Naive thymus-derived CD4-positive, alpha-beta T cell (primary cell): ENCODE results near the gene APEX1. TPM values are rescaled to one million over a fixed set of nuclear protein-coding genes. Genes with fewer than 3 reads are reported as not detected.
A peak's percentile ranks its signal among the peaks of the same experiment; 100 is the strongest.

ENCODE experiments used
- ATAC-seq: fragments of 150-1000 bp; cut with Tn5 transposase; 2 replicates; pipeline ENCODE4 v1.10.0; 2021; ENCODE audit warnings: mild to moderate bottlenecking, moderate library complexity
- CTCF ChIA-PET: fragments of 350-600 bp; sonication (Branson Sonifier 250); formaldehyde crosslinking; loops from one replicate; lab custom pipeline; 2021; ENCODE audit warnings: antibody characterized with exemption; lab: Charles Lee
- POLR2A ChIA-PET: fragments of 350-600 bp; sonication (Branson Sonifier 250); formaldehyde crosslinking; loops from one replicate; lab custom pipeline; 2021; ENCODE audit warnings: antibody characterized with exemption, inconsistent platforms; lab: Charles Lee
- DNase-seq, 9 donors: peaks; one replicate each; pipeline versions ENCODE4 v3.0.0 to v3.0.0-alpha.2; 2020 to 2022; ENCODE audit warnings: mixed read lengths in 1 of 9
- H3K27ac ChIP-seq: one replicate; pipeline ENCODE4 v1.7.0; 2013; ENCODE audit warnings: mild to moderate bottlenecking, low read depth, low read length, moderate library complexity
- H3K27me3 ChIP-seq, 2 donors: one replicate each; pipeline ENCODE4 v1.7.0; 2013; ENCODE audit warnings: low read length in 2 of 2, mild to moderate bottlenecking in 2 of 2, moderate library complexity in 2 of 2; ENCODE audit not compliant: control insufficient read depth in 2 of 2, insufficient read depth in 2 of 2
- H3K36me3 ChIP-seq, 3 experiments: 1 replicate in 2 of 3; 2 replicates in 1 of 3; pipeline ENCODE4 v1.7.0; 2013; ENCODE audit warnings: low read length in 3 of 3, mild to moderate bottlenecking in 3 of 3, moderate library complexity in 1 of 3; ENCODE audit not compliant: insufficient read depth in 3 of 3, control insufficient read depth in 2 of 3
- H3K4me1 ChIP-seq, 2 donors: one replicate each; pipeline ENCODE4 v1.7.0; 2013; ENCODE audit warnings: low read length in 2 of 2, mild to moderate bottlenecking in 2 of 2, moderate library complexity in 1 of 2; ENCODE audit not compliant: control insufficient read depth in 2 of 2, insufficient read depth in 2 of 2
- H3K4me3 ChIP-seq: 2 replicates; pipeline ENCODE4 v1.7.0; 2013; ENCODE audit warnings: mild to moderate bottlenecking, low read length
- H3K9me3 ChIP-seq, 3 experiments: 1 replicate in 2 of 3; 2 replicates in 1 of 3; pipeline ENCODE4 v1.7.0; 2013; ENCODE audit warnings: low read length in 3 of 3; ENCODE audit not compliant: control insufficient read depth in 2 of 3
- H3K27ac Mint-ChIP-seq, 9 donors: one replicate each; pipeline ENCODE4 v1.8.0; 2020 to 2022; ENCODE audit warnings: mixed read lengths in 9 of 9, mild to moderate bottlenecking in 8 of 9, moderate library complexity in 5 of 9, inconsistent platforms in 2 of 9
- H3K27me3 Mint-ChIP-seq, 5 donors: one replicate each; pipeline ENCODE4 v1.8.0; 2021 to 2022; ENCODE audit warnings: mixed read lengths in 5 of 5, mild to moderate bottlenecking in 1 of 5
- H3K36me3 Mint-ChIP-seq, 5 donors: one replicate each; pipeline ENCODE4 v1.8.0; 2020 to 2022; ENCODE audit warnings: mixed read lengths in 5 of 5, mild to moderate bottlenecking in 3 of 5, inconsistent platforms in 1 of 5
- H3K4me1 Mint-ChIP-seq, 7 donors: one replicate each; pipeline ENCODE4 v1.8.0; 2020 to 2022; ENCODE audit warnings: mixed read lengths in 7 of 7, mild to moderate bottlenecking in 3 of 7, inconsistent platforms in 1 of 7
- H3K4me3 Mint-ChIP-seq, 10 donors: one replicate each; pipeline ENCODE4 v1.8.0; 2020 to 2022; ENCODE audit warnings: mild to moderate bottlenecking in 10 of 10, mixed read lengths in 10 of 10, moderate library complexity in 6 of 10, inconsistent platforms in 2 of 10
- H3K9me3 Mint-ChIP-seq, 11 donors: one replicate each; pipeline ENCODE4 v1.8.0; 2020 to 2022; ENCODE audit warnings: mixed read lengths in 11 of 11, mild to moderate bottlenecking in 4 of 11, inconsistent platforms in 1 of 11, moderate library complexity in 1 of 11
- intact Hi-C, 2 donors: fragments of 100-400 bp; cut with micrococcal nuclease; formaldehyde crosslinking; loops; one replicate each; pipeline ENCODE4 v1.15.1; 2023
- polyA plus RNA-seq, 2 donors: library from polyadenylated mRNA; unstranded; fragments of 300-500 nt; fragmentation: Illumina TruSeq; gene quantifications; one replicate each; pipeline ENCODE4 v1.2.3, GENCODE V29; 2021
- total RNA-seq, 6 experiments: library from RNA in 5 of 6; stranded (reverse) in 5 of 6; gene quantifications; 1 replicate in 5 of 6; 2 replicates in 1 of 6; pipeline ENCODE4 v1.2.3 and lab custom pipeline; 2021 to 2026

Gene APEX1
- total and polyA plus RNA-seq, 7 experiments from 2014 or later, result 97.4 to 205 (median 135) TPM

GRCh38 chr14:20422886-20423285, 32.1 kb upstream of the APEX1 start:
- H3K4me3 ChIP-seq, result no peak overlapping the region
- ChIA-PET POLR2A (no interaction called here), CTCF (interaction anchor here (0.6 to 1.2 kb wide), 3 partner anchors 10 to 617 kb away, joined by 3 to 5 read pairs (median 3); no protein-coding TSS in a partner anchor)
- Mint-ChIP-seq H3K27ac (no peak overlapping the region), H3K36me3 (no peaks in the 10 kb centered on the region), H3K9me3 (no peaks in the 10 kb centered on the region), H3K4me1 (peaks cover 8 to 17% (median 9%) of the 10 kb centered on the region in 7 donors), H3K27me3 (no peaks in the 10 kb centered on the region), H3K4me3 (no peak overlapping the region)
- no peaks in the 10 kb centered on the region for H3K36me3 ChIP-seq
- DNase-seq (no peak), ATAC-seq (no peak)
- intact Hi-C loops, result no loop called here
- peaks cover 0 to 8% of the 10 kb centered on the region in 2 donors for H3K4me1 ChIP-seq
- no peaks in the 10 kb centered on the region for H3K27me3 ChIP-seq
- H3K27ac ChIP-seq, result no peak overlapping the region
- no peaks in the 10 kb centered on the region for H3K9me3 ChIP-seq

DNA sequence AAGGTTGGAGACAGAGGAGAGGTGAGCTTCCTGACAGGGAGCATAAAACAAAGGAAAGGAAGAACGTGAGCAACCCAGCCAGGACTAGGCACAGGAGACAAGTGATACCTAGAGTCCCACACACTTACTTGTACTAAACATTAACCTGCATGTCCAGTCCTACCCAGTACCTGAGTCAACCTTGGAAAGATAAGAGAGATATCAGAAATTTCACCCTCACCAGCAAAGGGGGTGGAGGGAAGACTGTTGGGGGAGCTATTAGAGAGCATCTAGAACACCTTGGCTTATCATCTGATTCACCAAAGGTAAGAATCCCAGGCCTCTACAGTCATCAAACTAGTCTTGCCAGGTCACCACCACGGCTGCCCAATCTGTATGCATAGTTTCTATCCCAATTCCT, 30.2 kb upstream of the APEX1 start:
- CTCF ChIA-PET, result interaction anchor here (0.6 to 1.9 kb wide), 2 partner anchors 9 to 212 kb away, joined by 3 to 6 read pairs; no protein-coding TSS in a partner anchor
- POLR2A ChIA-PET, result no interaction called here
- no peaks in the 10 kb centered on the region for H3K27me3 ChIP-seq
- H3K9me3 ChIP-seq, result no peaks in the 10 kb centered on the region
- ATAC-seq (no peak), DNase-seq (no peak)
- no peaks in the 10 kb centered on the region for H3K36me3 ChIP-seq
- peaks cover 0 to 27% of the 10 kb centered on the region in 2 donors for H3K4me1 ChIP-seq
- H3K27ac ChIP-seq, result no peak overlapping the region
- Mint-ChIP-seq H3K4me3 (no peak overlapping the region), H3K27ac (peak overlapping the region in 1 of 9 donors; percentile 65), H3K27me3 (no peaks in the 10 kb centered on the region), H3K36me3 (no peaks in the 10 kb centered on the region), H3K4me1 (peaks cover 17 to 36% (median 25%) of the 10 kb centered on the region in 7 donors), H3K9me3 (no peaks in the 10 kb centered on the region)
- intact Hi-C loops, result no loop called here
- no peak overlapping the region for H3K4me3 ChIP-seq

GRCh38 chr14:20427231-20428009, 27.6 kb upstream of the APEX1 start:
- DNase-seq (no peak), ATAC-seq (peak; percentile 64)
- H3K4me1 ChIP-seq, result peaks cover 0 to 30% of the 10 kb centered on the region in 2 donors

DNA sequence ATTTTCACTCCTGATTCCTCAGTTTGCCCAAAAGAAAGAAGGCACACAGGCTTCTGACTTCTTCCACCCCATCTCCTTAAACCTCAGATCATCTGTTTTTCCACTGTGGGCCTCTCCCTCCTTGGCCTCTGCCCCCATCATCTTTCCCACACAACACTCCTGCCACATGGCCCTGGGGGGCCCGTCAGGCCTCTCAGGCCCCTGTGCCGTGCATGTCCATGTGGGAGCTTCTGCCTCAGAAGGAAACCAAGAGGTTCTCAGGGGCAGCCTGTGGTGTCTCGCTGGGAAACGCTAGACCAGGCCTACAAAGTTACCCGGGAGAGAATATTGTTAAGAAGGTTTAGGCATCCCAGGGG, 27.0 kb upstream of the APEX1 start:
- no peaks in the 10 kb centered on the region for H3K9me3 ChIP-seq
- H3K27me3 ChIP-seq, result no peaks in the 10 kb centered on the region
- no peak overlapping the region for H3K4me3 ChIP-seq
- DNase-seq (no peak), ATAC-seq (no peak)
- peaks cover 0 to 30% of the 10 kb centered on the region in 2 donors for H3K4me1 ChIP-seq
- no peaks in the 10 kb centered on the region for H3K9me3 Mint-ChIP-seq
- no peaks in the 10 kb centered on the region for H3K36me3 Mint-ChIP-seq
- CTCF ChIA-PET, result no interaction called here
- intact Hi-C loops, result no loop called here
- peak overlapping the region; percentile 44 to 93 (median 81) for H3K27ac Mint-ChIP-seq
- no peak overlapping the region for H3K27ac ChIP-seq
- POLR2A ChIA-PET, result interaction anchor here (1.0 to 2.0 kb wide), 3 partner anchors 14 to 27 kb away, joined by 3 to 7 read pairs (median 4); partner anchors contain the start of genes APEX1 and OSGEP
- no peaks in the 10 kb centered on the region for H3K36me3 ChIP-seq
- H3K4me1 Mint-ChIP-seq, result peaks cover 17 to 40% (median 27%) of the 10 kb centered on the region in 7 donors
- no peaks in the 10 kb centered on the region for H3K27me3 Mint-ChIP-seq
- peak overlapping the region; percentile 29 to 73 (median 54) for H3K4me3 Mint-ChIP-seq

More at GRCh38 chr14:20427231-20428009, 27.6 kb upstream of the APEX1 start:
- POLR2A ChIA-PET, result no interaction called here
- intact Hi-C loops, result no loop called here
- H3K9me3 ChIP-seq, result no peaks in the 10 kb centered on the region
- H3K27ac ChIP-seq, result no peak overlapping the region
- Mint-ChIP-seq H3K4me1 (peaks cover 17 to 40% (median 27%) of the 10 kb centered on the region in 7 donors), H3K36me3 (no peaks in the 10 kb centered on the region), H3K9me3 (no peaks in the 10 kb centered on the region), H3K27ac (peak overlapping the region; percentile 44 to 93 (median 81)), H3K27me3 (no peaks in the 10 kb centered on the region), H3K4me3 (peak overlapping the region; percentile 29 to 73 (median 54))
- CTCF ChIA-PET, result interaction anchor here (0.7 kb wide), 1 partner anchor 265 kb away, joined by 3 read pairs; no protein-coding TSS in a partner anchor
- H3K4me3 ChIP-seq, result no peak overlapping the region
- H3K27me3 ChIP-seq, result no peaks in the 10 kb centered on the region
- no peaks in the 10 kb centered on the region for H3K36me3 ChIP-seq

DNA sequence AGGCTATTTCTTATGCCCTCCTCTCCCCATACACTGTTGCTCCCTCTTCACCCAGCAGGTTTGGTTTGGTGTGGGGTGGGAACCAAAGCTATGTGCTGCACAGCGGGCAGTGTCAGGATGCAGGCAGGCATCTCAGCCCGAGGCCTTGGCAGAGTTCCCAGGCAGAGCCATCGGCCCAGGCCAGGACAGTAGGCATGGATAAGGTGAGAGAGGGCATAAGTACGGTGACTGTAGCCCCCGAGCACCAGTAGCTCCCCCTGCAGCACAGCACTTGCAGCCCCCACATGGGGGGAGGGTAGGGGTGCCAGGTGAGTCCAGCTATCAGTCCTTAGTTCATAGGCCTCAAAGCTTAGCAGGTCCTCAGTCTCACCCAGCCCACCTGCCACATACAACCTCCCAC, 26.2 kb upstream of the APEX1 start:
- peaks cover 17 to 40% (median 27%) of the 10 kb centered on the region in 7 donors for H3K4me1 Mint-ChIP-seq
- H3K27ac Mint-ChIP-seq, result peak overlapping the region in 4 of 9 donors; percentile 5 to 81 (median 48)
- H3K9me3 ChIP-seq, result no peaks in the 10 kb centered on the region
- ChIA-PET POLR2A (interaction anchor here (0.5 to 2.0 kb wide), 6 partner anchors 13 to 33 kb away, joined by 3 to 7 read pairs (median 4); partner anchors contain the start of genes APEX1 and OSGEP), CTCF (no interaction called here)
- ATAC-seq, result no peak
- peak overlapping the region in 5 of 10 donors; percentile 12 to 73 (median 56) for H3K4me3 Mint-ChIP-seq
- H3K36me3 ChIP-seq, result no peaks in the 10 kb centered on the region
- no peak overlapping the region for H3K4me3 ChIP-seq
- H3K27ac ChIP-seq, result no peak overlapping the region
- no peaks in the 10 kb centered on the region for H3K27me3 Mint-ChIP-seq
- DNase-seq, result no peak
- H3K36me3 Mint-ChIP-seq, result no peaks in the 10 kb centered on the region
- H3K4me1 ChIP-seq, result peaks cover 0 to 30% of the 10 kb centered on the region in 2 donors
- intact Hi-C loops, result no loop called here
- H3K27me3 ChIP-seq, result no peaks in the 10 kb centered on the region
- H3K9me3 Mint-ChIP-seq, result no peaks in the 10 kb centered on the region

GRCh38 chr14:20429801-20430669, 25.0 kb upstream of the APEX1 start:
- POLR2A ChIA-PET, result interaction anchor here (0.8 to 2.0 kb wide), 5 partner anchors 9 to 183 kb away, joined by 3 to 7 read pairs (median 4); partner anchors contain the start of genes APEX1 and OSGEP
- Mint-ChIP-seq H3K36me3 (no peaks in the 10 kb centered on the region), H3K27me3 (no peaks in the 10 kb centered on the region), H3K9me3 (no peaks in the 10 kb centered on the region), H3K27ac (peak overlapping the region in 5 of 9 donors; percentile 7 to 79 (median 51)), H3K4me3 (peak overlapping the region in 5 of 10 donors; percentile 16 to 40 (median 30)), H3K4me1 (peaks cover 17 to 40% (median 27%) of the 10 kb centered on the region in 7 donors)
- ATAC-seq (peak; percentile 23), DNase-seq (peak in 1 of 9 donors; percentile 28)
- peaks cover 0 to 30% of the 10 kb centered on the region in 2 donors for H3K4me1 ChIP-seq
- H3K27ac ChIP-seq, result no peak overlapping the region
- CTCF ChIA-PET, result interaction anchor here (0.6 to 1.1 kb wide), 2 partner anchors 14 to 23 kb away, joined by 3 read pairs; no protein-coding TSS in a partner anchor
- H3K9me3 ChIP-seq, result no peaks in the 10 kb centered on the region
- no peak overlapping the region for H3K4me3 ChIP-seq
- no peaks in the 10 kb centered on the region for H3K36me3 ChIP-seq
- intact Hi-C loops, result no loop called here
- H3K27me3 ChIP-seq, result no peaks in the 10 kb centered on the region
